ENCODE data around the gene PLEKHA8.

The PLEKHA8 gene

DNA sequence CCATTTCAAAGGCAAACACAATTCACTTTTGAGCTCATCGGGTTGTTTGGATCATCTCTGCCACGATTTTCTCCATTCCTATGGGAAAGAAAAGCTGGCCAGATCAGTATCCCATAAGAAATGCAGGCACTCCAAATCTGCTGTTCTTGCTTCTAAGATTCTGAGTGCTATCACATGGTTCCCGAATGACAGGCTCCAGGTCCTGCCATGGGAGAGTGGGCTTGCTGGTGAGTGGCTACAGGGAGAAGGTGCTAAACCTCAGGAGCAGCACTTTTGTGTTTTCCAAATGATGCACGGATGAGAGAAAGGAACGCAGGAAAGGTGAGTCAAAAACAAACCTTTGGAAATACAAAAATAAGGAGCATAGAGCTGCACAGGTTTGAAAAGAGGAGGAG, 138.6 kb downstream of the PLEKHA8 start:
- no peaks in the 10 kb centered on the region for H3K36me3 ChIP-seq (ENCODE audit: control insufficient read depth, insufficient read depth, low read length)
- H3K27me3 ChIP-seq (ENCODE audit: control insufficient read depth, insufficient read depth, low read length) = no peaks in the 10 kb centered on the region
- H3K4me3 ChIP-seq (ENCODE audit: low read length) = no peak overlapping the region
- no peaks in the 10 kb centered on the region for H3K9me3 ChIP-seq (ENCODE audit: control insufficient read depth, low read length)
- no peak overlapping the region for H3K9ac ChIP-seq (ENCODE audit: low read length)
- peaks cover 20% of the 10 kb centered on the region for H3K4me1 ChIP-seq (ENCODE audit: control insufficient read depth, insufficient read depth, low read length)

DNA sequence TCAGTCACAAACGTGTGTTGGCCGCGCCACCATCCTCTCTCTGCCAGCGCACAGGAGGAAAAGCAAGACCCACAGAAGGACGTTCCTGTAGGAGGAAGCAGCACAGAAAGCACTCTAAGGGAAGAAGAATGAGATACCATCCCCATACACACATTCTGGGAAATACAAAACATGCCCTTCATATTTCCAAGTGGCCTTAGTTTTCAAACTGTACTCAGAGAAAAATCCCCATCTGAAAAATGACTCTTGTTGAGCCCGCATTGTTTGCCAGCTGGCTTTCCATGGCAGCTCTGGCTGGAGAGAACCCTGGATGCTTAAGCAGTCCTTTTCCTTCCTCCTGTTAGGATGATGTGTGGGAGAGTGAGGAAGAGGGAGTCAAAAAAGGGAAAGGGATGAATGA, 139.7 kb downstream of the PLEKHA8 start:
- no peaks in the 10 kb centered on the region for H3K9me3 ChIP-seq (ENCODE audit: control insufficient read depth, low read length)
- no peak overlapping the region for H3K4me3 ChIP-seq (ENCODE audit: low read length)
- H3K4me1 ChIP-seq (ENCODE audit: control insufficient read depth, insufficient read depth, low read length) = peaks cover 30% of the 10 kb centered on the region
- no peaks in the 10 kb centered on the region for H3K27me3 ChIP-seq (ENCODE audit: control insufficient read depth, insufficient read depth, low read length)
- H3K9ac ChIP-seq (ENCODE audit: low read length) = no peak overlapping the region
- no peaks in the 10 kb centered on the region for H3K36me3 ChIP-seq (ENCODE audit: control insufficient read depth, insufficient read depth, low read length)

GRCh38 chr7:30168835-30169573, 140.8 kb downstream of the PLEKHA8 start:
- H3K9ac ChIP-seq (ENCODE audit: low read length) = no peak overlapping the region
- H3K4me3 ChIP-seq (ENCODE audit: low read length) = no peak overlapping the region
- no peaks in the 10 kb centered on the region for H3K27me3 ChIP-seq (ENCODE audit: control insufficient read depth, insufficient read depth, low read length)
- no peaks in the 10 kb centered on the region for H3K9me3 ChIP-seq (ENCODE audit: control insufficient read depth, low read length)
- H3K4me1 ChIP-seq (ENCODE audit: control insufficient read depth, insufficient read depth, low read length) = peaks cover 41% of the 10 kb centered on the region
- no peaks in the 10 kb centered on the region for H3K36me3 ChIP-seq (ENCODE audit: control insufficient read depth, insufficient read depth, low read length)

DNA sequence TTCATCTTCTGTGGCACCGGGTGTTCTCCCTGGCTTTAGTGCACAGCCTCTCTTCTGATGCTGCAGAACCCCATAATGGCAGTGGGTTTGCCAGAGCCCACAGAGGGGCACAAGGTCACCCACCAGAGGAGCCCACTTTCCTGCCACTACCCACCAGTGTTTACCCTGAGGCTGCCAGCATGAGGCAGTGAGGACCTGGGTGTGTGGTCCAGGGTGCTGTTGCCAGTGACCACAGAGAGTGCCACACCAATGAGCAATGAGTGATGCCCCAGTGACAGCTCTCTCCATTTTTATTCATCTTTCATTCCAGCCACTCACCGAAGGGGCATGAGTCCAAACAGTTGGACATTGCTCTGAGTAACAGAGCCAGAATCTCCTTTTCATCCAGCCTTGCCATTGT, 141.4 kb downstream of the PLEKHA8 start:
- H3K27me3 ChIP-seq (ENCODE audit: control insufficient read depth, insufficient read depth, low read length) = no peaks in the 10 kb centered on the region
- no peaks in the 10 kb centered on the region for H3K36me3 ChIP-seq (ENCODE audit: control insufficient read depth, insufficient read depth, low read length)
- no peak overlapping the region for H3K9ac ChIP-seq (ENCODE audit: low read length)

DNA sequence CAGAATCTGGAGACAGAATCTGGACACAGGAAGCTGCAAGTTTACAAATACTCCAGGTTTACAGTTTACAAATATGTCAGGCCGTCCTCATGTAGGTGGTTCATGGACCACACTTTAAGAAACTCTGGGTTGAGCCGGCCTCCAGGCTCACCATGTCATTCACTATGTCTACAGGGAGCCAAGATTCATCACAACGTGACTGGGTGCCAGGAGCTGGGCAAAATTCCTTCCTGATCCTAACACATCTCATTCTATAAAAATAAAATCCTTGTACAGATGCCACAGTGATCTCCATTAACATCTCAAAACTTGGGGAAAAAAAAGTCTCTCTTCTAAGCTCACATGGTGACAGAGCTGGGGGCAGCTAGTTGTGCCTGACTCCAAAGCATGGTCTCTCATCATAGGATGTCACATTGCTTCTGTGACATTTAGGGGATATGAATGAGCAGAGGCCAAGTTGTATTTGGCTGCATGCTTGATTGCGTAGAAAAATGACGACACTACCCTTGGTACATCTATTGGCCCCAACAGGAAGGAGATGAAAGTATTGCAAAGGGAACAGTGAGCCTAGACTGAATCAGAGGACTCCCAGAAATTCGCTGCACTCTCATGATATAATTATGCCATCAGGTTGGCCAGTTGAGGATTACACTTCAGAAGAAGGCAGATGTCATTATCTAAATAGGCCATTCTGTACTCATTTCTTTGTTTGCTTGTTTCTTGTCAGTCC, 142.4 kb downstream of the PLEKHA8 start:
- Histone ChIP-seq H3K9me3 (ENCODE audit: control insufficient read depth, low read length) (no peaks in the 10 kb centered on the region), H3K4me1 (ENCODE audit: control insufficient read depth, insufficient read depth, low read length) (peaks cover 34% of the 10 kb centered on the region), H3K4me3 (ENCODE audit: low read length) (no peak overlapping the region), H3K9ac (ENCODE audit: low read length) (no peak overlapping the region), H3K36me3 (ENCODE audit: control insufficient read depth, insufficient read depth, low read length) (no peaks in the 10 kb centered on the region), H3K27me3 (ENCODE audit: control insufficient read depth, insufficient read depth, low read length) (no peaks in the 10 kb centered on the region)

More for the DNA sequence above, 141.4 kb downstream of the PLEKHA8 start:
- Histone ChIP-seq H3K4me1 (ENCODE audit: control insufficient read depth, insufficient read depth, low read length) (peaks cover 42% of the 10 kb centered on the region), H3K9me3 (ENCODE audit: control insufficient read depth, low read length) (no peaks in the 10 kb centered on the region), H3K4me3 (ENCODE audit: low read length) (no peak overlapping the region)

- Histone ChIP-seq H3K27me3 (ENCODE audit: control insufficient read depth, insufficient read depth, low read length) (no peaks in the 10 kb centered on the region), H3K9me3 (ENCODE audit: control insufficient read depth, low read length) (no peaks in the 10 kb centered on the region), H3K4me3 (ENCODE audit: low read length) (no peak overlapping the region), H3K36me3 (ENCODE audit: control insufficient read depth, insufficient read depth, low read length) (no peaks in the 10 kb centered on the region), H3K9ac (ENCODE audit: low read length) (no peak overlapping the region), H3K4me1 (ENCODE audit: control insufficient read depth, insufficient read depth, low read length) (peaks cover 41% of the 10 kb centered on the region)
Observed at GRCh38 chr7:30171766-30172447, 143.7 kb downstream of the PLEKHA8 start.

DNA sequence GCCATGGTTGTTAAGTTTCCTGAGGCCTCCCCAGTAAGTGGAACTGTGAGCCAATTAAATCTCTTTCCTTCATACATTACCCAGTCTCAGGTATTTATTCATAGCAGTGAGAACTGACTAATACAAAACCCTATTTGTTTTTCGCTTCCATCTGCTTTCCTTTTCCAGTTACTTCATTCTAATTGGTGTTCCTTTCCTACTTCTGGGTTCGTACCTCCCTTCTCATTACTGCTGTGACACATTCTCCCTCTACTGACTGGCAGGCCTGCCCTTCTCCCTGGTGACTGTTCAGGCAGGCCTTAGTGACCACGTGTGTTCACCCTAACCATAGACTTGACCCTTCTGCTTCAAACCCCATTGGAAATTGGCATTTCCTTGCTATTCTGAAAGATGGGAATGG, 144.2 kb downstream of the PLEKHA8 start:
- H3K4me3 ChIP-seq (ENCODE audit: low read length) = no peak overlapping the region
- H3K4me1 ChIP-seq (ENCODE audit: control insufficient read depth, insufficient read depth, low read length) = peaks cover 46% of the 10 kb centered on the region
- H3K9ac ChIP-seq (ENCODE audit: low read length) = no peak overlapping the region
- H3K36me3 ChIP-seq (ENCODE audit: control insufficient read depth, insufficient read depth, low read length) = no peaks in the 10 kb centered on the region
- H3K27me3 ChIP-seq (ENCODE audit: control insufficient read depth, insufficient read depth, low read length) = no peaks in the 10 kb centered on the region
- H3K9me3 ChIP-seq (ENCODE audit: control insufficient read depth, low read length) = no peaks in the 10 kb centered on the region

GRCh38 chr7:30173058-30173897, 145.1 kb downstream of the PLEKHA8 start:
- H3K9me3 ChIP-seq (ENCODE audit: control insufficient read depth, low read length) = no peaks in the 10 kb centered on the region
- no peak overlapping the region for H3K9ac ChIP-seq (ENCODE audit: low read length)
- H3K36me3 ChIP-seq (ENCODE audit: control insufficient read depth, insufficient read depth, low read length) = no peaks in the 10 kb centered on the region
- H3K27me3 ChIP-seq (ENCODE audit: control insufficient read depth, insufficient read depth, low read length) = no peaks in the 10 kb centered on the region
- H3K4me1 ChIP-seq (ENCODE audit: control insufficient read depth, insufficient read depth, low read length) = peaks cover 46% of the 10 kb centered on the region
- H3K4me3 ChIP-seq (ENCODE audit: low read length) = no peak overlapping the region

DNA sequence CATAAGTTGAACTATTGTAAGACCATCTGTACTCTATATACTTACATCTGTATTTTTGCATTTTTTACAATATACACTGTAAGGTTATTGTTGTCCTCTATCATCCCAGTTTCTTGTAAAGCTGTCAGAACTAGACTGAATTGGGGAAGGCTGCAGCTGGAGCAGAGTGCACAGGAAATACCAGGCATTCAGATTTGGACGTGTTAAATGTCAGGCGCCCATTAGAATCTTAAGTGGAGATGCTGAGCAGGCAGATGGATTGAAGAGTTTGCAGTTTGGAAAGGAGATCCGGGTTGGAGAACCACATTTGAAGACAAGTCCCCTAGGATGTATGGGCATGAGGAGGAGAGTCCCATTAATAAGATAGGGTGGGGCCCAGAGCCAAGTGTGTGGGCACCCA, 147.0 kb downstream of the PLEKHA8 start:
- Histone ChIP-seq H3K4me1 (ENCODE audit: control insufficient read depth, insufficient read depth, low read length) (peaks cover 57% of the 10 kb centered on the region), H3K4me3 (ENCODE audit: low read length) (no peak overlapping the region), H3K36me3 (ENCODE audit: control insufficient read depth, insufficient read depth, low read length) (no peaks in the 10 kb centered on the region), H3K27me3 (ENCODE audit: control insufficient read depth, insufficient read depth, low read length) (no peaks in the 10 kb centered on the region), H3K9me3 (ENCODE audit: control insufficient read depth, low read length) (no peaks in the 10 kb centered on the region), H3K9ac (ENCODE audit: low read length) (no peak overlapping the region)

- Histone ChIP-seq H3K4me1 (ENCODE audit: control insufficient read depth, insufficient read depth, low read length) (peaks cover 57% of the 10 kb centered on the region), H3K36me3 (ENCODE audit: control insufficient read depth, insufficient read depth, low read length) (no peaks in the 10 kb centered on the region), H3K9me3 (ENCODE audit: control insufficient read depth, low read length) (no peaks in the 10 kb centered on the region), H3K4me3 (ENCODE audit: low read length) (no peak overlapping the region), H3K27me3 (ENCODE audit: control insufficient read depth, insufficient read depth, low read length) (no peaks in the 10 kb centered on the region), H3K9ac (ENCODE audit: low read length) (no peak overlapping the region)
Observed at GRCh38 chr7:30175636-30176147, 147.5 kb downstream of the PLEKHA8 start.

DNA sequence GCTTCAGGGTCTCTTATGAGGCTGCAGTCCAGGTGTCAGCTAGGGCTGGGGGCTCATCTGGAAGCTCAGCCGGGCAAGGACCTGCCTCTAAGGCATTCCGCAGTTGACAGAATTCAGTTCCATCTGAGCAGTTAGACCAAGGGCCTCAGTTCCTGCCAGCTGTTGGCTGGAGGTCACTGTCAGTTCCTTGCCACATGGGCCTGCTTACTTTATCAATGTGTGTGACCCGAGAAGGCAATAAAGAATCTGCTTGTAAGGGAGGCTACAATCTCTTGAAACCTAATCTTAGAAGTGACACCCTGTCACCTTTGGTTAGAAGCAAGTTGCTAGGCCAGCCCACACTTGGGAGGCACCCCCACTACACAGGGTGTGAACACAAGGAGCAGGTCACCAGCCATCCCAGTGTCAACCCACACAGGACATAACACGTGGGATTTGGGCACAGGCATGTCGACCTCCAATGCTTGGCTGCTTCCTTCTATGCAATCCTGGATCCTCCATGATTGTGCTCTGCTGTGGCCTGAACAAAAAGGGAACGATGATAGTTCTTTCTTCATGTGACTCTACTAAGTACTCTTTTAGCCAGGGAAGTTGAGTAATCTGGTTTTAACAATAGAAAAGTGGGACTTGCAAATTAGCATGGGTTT, 148.4 kb downstream of the PLEKHA8 start:
- H3K4me3 ChIP-seq (ENCODE audit: low read length) = no peak overlapping the region
- no peaks in the 10 kb centered on the region for H3K36me3 ChIP-seq (ENCODE audit: control insufficient read depth, insufficient read depth, low read length)
- no peak overlapping the region for H3K9ac ChIP-seq (ENCODE audit: low read length)
- no peaks in the 10 kb centered on the region for H3K27me3 ChIP-seq (ENCODE audit: control insufficient read depth, insufficient read depth, low read length)
- H3K9me3 ChIP-seq (ENCODE audit: control insufficient read depth, low read length) = no peaks in the 10 kb centered on the region
- peaks cover 59% of the 10 kb centered on the region for H3K4me1 ChIP-seq (ENCODE audit: control insufficient read depth, insufficient read depth, low read length)
